ENCODE measurements around the gene SPRYD3. TPM values are rescaled to one million over a fixed set of nuclear protein-coding genes. Genes with fewer than 3 reads are reported as not detected.

SPRYD3 gene
- total and polyA plus RNA-seq, 2 of the 4 experiments (the other 2 are of a cell fraction), result 25.6 to 27.8 TPM

- Histone ChIP-seq H3K27ac (ENCODE audit: insufficient read depth, low read length) (no peak overlapping the region), H4K5ac (ENCODE audit: low read depth, low read length) (no peak overlapping the region), H3K36me3 (ENCODE audit: control insufficient read depth, insufficient read depth, low read length) (peaks cover 75% of the 10 kb centered on the region), H3K4me3 (ENCODE audit: insufficient read depth, low read depth, low read length) (no peak overlapping the region), H2AFZ (replicated peaks; ENCODE audit: low read length, poor library complexity) (no peak overlapping the region), H4K20me1 (ENCODE audit: insufficient read depth, low read length) (peaks cover 5% of the 10 kb centered on the region; the same call in 1 of the 2 replicates), H3K9ac (ENCODE audit: low read depth, low read length) (no peak overlapping the region), H2BK5ac (ENCODE audit: low read depth, low read length, poor library complexity, severe bottlenecking) (no peak overlapping the region), H4K8ac (ENCODE audit: low read depth in 2 of 2, low read length in 2 of 2) (no peak overlapping the region), H3K4me2 (ENCODE audit: low read depth, low read length) (no peak overlapping the region), H3K23ac (ENCODE audit: low read depth, low read length) (no peak overlapping the region), H2BK20ac (ENCODE audit: low read depth, low read length) (no peak overlapping the region), H3K18ac (ENCODE audit: low read depth, low read length) (no peak overlapping the region), H3K9me3 (ENCODE audit: control insufficient read depth, insufficient read depth, low read length) (no peaks in the 10 kb centered on the region), H3K4me1 (ENCODE audit: control insufficient read depth, insufficient read depth, low read length) (peaks cover 27% of the 10 kb centered on the region), H3K79me1 (ENCODE audit: low read depth in 1 of 2, low read length in 2 of 2) (peaks cover 0 to 44% of the 10 kb centered on the region in 2 experiments; a peak in 3 of 4 replicates), H2AK9ac (replicated peaks; ENCODE audit: low read depth, low read length, poor library complexity) (no peak overlapping the region), H2BK15ac (ENCODE audit: low read depth, low read length) (no peak overlapping the region), H2BK120ac (ENCODE audit: low read depth, low read length) (no peak overlapping the region), H3K9me1 (ENCODE audit: insufficient read depth, low read length) (peaks cover 18% of the 10 kb centered on the region), H4K91ac (ENCODE audit: insufficient read depth, low read depth, low read length) (no peak overlapping the region), H3K27me3 (ENCODE audit: control insufficient read depth, insufficient read depth, low read length) (no peaks in the 10 kb centered on the region), H3K56ac (ENCODE audit: extremely low read depth, insufficient read depth, low read length) (no peak overlapping the region), H3K14ac (replicated peaks; ENCODE audit: low read depth, low read length) (no peak overlapping the region), H2AK5ac (ENCODE audit: low read depth, low read length) (no peak overlapping the region), H3K4ac (ENCODE audit: low read depth, low read length) (no peak overlapping the region)
- DNase-seq (no peak), ATAC-seq (ENCODE audit: low read depth) (no peak)
- dilution Hi-C loops (cut with HindIII; ENCODE audit: low sequenced_read_pairs, unreplicated experiment), result no loop called here
- in situ Hi-C loops (cut with MboI; ENCODE audit: low sequenced_read_pairs), result no loop called here
- intact Hi-C loops (cut with micrococcal nuclease), result no loop called here
- TF ChIP-seq POLR2A (IDR thresholded peaks at IDR 0.05; ENCODE audit: low read depth, low read length) (no peak), RCOR1 (IDR thresholded peaks at IDR 0.05; ENCODE audit: insufficient replicate concordance, low read length) (no peak), NFE2L2 (IDR thresholded peaks at IDR 0.05; ENCODE audit: low read depth, low read length) (no peak), ELK1 (IDR thresholded peaks at IDR 0.05; ENCODE audit: borderline replicate concordance, low read depth, low read length) (no peak), SMC3 (IDR thresholded peaks at IDR 0.05; ENCODE audit: low read depth, low read length) (no peak), RFX5 (IDR thresholded peaks at IDR 0.05; ENCODE audit: low read depth, low read length) (no peak), MAZ (IDR thresholded peaks at IDR 0.05; ENCODE audit: borderline replicate concordance, low read depth, low read length) (no peak), CTCF (conservative IDR thresholded peaks at IDR 0.05; ENCODE audit: low read depth, low read length) (no peak), CEBPB (IDR thresholded peaks at IDR 0.05; ENCODE audit: low read depth, low read length) (no peak), MAFK (IDR thresholded peaks at IDR 0.05; ENCODE audit: low read depth, low read length) (no peak), CHD1 (IDR thresholded peaks at IDR 0.05; ENCODE audit: low read depth, low read length) (no peak), RAD21 (IDR thresholded peaks at IDR 0.05; ENCODE audit: low read length) (no peak)
- TF ChIP-seq, protein P1, sequence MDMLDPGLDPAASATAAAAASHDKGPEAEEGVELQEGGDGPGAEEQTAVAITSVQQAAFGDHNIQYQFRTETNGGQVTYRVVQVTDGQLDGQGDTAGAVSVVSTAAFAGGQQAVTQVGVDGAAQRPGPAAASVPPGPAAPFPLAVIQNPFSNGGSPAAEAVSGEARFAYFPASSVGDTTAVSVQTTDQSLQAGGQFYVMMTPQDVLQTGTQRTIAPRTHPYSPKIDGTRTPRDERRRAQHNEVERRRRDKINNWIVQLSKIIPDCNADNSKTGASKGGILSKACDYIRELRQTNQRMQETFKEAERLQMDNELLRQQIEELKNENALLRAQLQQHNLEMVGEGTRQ (IDR thresholded peaks at IDR 0.05; ENCODE audit: low read depth, low read length), result no peak
- POLR2A ChIA-PET (ENCODE audit: unreplicated experiment), result no interaction called here
- WGBS, 2 experiments (ENCODE audit: extremely low coverage in 2 of 2, insufficient read length in 1 of 2), result no CpG with 5 or more reads among the region's 7 CpGs
- no TSS peak for BruUV-seq (replicated peaks)
- CTCF ChIA-PET, result interaction anchor here (1.0 kb wide), 1 partner anchor 9 kb away, joined by 3 read pairs; no protein-coding TSS in a partner anchor
These were observed 22.3 kb downstream of the SPRYD3 start for GRCh38 chr12:53056901-53057300.

All from IMR-90 (cell line).